ENCODE data around the gene ZGPAT.

DNA sequence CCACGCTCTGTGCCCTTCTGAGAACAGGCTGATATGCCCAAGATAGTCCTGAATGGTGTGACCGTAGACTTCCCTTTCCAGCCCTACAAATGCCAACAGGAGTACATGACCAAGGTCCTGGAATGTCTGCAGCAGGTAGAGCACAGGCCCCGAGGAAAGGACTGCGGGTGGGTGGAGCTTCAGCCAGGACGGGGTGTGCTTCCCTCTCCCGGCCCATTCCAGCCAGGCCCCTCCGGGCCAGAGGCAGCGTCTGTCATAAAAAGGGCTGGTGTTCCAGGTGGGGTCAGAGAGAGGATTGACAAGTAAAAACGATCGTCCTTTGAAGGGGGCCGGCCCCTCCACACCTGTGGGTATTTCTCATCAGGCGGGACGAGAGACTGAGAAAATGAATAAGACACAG, 48.5 kb upstream of the ZGPAT start:
- TF ChIP-seq ZNF274 (IDR thresholded peaks at IDR 0.05; ENCODE audit: low read depth, low read length) = no peak
- no peak for TF ChIP-seq SUZ12 (IDR thresholded peaks at IDR 0.05; ENCODE audit: extremely low read depth, insufficient read depth, insufficient read length)
